DMS53 treated with DMSO at 0.1 percent for 48 hours (cell line): Measurements from ENCODE around the gene PTPN11.
A peak's percentile ranks its signal among the peaks of the same experiment; 100 is the strongest.
"Not testable (repeated sequence)": the region's sequence is repeated elsewhere in the genome, so short reads cannot be mapped to it uniquely, and the experiment has no call there.

Experiments
- DNase-seq: peaks from one replicate; lab custom pipeline; 2025; ENCODE audit not compliant: unreplicated experiment; lab: John Stamatoyannopoulos, UW

The PTPN11 gene

DNA sequence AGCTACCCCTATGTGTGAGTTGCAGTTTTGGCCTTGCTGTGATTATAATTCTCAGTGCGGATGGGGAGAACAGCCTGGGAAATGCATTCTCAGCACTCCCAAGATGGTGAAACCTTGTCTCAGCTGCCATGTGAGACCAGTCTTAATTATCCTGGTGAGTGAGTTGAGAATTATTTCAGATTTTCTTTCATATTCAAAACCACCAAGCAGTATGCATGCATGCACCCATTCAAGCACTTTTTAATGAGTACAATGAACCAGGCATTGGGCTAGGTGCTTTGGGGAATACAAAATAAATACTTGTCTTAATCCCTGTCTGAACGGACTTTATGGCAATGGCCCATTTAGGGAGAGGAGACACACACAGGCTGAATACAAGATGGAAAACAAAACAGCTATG, 94.7 kb downstream of the PTPN11 start:
- DNase-seq, result no peak

DNA sequence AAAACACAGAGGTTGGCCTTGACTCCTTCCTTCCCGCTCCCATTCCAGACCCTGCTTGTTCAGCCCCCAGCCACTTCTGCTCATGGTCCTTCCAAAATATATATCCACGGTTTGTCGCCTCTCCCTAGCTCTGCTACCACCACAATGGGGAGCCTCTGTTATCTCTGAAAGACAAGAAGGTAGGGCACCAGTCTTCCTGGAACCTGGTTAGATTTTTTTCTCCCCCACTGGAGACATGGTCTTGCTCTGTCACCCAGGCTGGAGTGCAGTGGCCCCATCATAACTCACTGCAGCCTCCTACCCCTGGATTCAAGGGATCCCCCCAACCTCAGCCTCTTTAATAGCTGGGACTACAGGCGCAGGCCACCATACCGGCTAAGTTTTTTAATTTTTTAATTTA, 95.7 kb downstream of the PTPN11 start:
- DNase-seq, result no peak

DNA sequence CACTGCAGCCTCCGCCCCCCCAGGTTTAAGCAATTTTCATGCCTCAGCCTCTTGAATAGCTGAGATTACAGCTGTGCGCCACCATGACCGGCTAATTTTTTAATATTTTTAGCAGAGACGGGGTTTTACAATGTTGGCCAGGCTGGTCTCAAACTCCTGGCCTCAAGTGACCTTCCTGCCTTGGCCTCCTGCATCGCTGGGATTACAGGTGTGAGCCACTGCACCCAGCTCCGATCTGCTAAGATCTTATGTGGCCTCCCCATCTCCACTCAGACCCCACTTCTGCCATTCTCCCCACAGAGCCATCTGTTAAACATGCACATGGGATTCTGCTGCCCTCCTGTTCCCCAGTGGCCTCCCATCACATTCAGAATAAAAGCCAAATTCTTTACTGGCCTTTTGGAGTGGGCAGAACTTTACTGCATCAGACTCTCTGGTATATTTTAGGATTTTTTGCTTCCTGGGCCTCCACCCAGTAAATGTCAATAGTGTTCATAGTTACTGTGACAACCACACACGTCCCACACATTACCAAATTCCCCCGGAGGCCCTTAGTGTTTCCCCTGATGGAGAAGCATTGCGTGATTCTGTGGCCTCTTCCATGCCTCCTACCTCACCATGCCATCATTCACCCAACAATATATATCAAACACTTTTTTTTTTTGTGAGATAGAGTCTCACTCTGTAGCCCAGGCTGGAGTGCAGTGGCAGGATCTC, 96.3 kb downstream of the PTPN11 start:
- no peak for DNase-seq

DNA sequence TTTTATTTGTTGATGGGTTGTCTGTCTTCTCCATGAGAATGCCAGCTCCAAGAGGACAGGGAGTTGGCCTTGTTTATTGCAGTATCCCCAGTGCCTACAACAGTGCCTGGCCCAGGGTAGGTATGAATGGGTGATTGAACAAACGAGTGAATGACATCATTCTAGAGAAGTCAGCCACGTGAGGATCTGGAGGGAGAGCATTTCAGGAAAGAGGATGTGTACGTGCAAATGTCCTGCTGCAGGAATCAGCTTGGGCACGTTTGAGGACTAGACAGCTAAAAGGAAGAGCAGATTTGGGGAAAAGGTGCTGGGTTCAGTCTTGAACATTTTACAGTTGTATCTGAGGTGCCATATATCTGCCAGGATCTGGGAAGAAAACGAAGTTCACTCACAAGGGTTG, 97.1 kb downstream of the PTPN11 start:
- DNase-seq, result no peak

DNA sequence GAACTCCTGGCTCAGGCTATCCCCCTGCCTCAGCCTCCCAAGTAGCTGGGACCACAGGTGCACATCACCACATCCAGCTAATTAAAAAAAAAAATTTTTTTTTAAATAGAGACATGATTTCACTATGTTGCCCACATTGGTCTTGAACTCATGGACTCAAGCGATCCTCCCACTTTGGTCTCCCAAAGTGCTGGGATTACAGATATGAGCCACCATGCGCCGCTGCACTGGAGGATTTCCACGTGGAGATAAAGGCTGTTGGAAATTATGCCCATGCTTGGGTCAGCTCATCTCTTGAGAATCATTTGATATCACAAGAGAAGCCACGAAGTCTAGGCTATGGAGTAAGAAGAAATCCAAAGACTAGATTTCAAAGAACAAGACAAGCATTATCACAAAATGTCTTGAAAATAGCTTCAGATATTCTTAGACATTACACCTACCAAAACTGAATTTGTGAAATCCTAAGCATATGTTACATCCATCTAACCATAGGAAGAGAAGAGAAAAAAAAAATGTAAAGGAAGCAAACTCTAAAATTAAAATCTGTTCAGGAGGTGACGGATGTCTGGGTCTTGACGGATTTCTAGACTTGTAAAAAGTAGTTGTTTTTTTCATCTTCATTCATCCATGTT, 99.1 kb downstream of the PTPN11 start:
- no peak for DNase-seq

DNA sequence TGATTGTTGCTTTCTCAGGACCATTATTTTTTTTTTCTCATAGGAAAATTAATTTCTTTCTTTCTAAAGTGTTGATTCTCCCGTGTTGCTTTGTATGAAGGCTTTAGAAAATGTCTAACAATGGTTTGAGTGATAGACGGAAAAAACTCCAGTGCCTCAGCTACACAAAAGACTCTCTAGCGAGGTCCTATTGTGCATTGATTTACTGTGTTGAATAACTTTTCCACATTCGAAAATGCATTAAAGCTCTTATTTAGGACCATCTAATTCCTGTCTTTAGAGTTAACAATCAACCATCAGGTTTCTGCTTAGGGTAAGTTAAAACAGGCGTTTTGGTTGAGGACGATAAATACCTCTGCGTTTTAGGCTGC, 99.6 kb downstream of the PTPN11 start:
- no peak for DNase-seq

DNA sequence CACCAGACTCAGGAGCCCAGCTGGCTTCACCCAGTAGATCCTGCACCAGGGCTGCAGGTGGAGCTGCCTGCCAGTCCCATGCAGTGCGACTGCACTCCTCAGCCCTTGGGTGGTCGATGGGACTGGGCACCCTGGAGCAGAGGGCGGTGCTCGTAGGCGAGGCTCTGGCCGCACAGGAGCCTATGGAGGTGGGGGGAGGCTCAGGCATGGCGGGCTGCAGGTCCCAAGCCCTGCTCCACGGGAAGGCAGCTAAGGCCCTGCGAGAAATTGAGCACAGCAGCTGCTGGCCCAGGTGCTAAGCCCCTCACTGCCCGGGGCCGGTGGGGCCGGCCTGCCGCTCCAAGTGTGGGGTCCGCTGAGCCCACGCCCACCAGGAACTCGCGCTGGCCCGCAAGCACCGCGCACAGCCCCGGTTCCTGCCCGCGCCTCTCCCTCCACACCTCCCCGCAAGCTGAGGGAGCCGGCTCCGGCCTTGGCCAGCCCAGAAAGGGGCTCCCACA, 101.1 kb downstream of the PTPN11 start:
- not testable (repeated sequence) for DNase-seq

DNA sequence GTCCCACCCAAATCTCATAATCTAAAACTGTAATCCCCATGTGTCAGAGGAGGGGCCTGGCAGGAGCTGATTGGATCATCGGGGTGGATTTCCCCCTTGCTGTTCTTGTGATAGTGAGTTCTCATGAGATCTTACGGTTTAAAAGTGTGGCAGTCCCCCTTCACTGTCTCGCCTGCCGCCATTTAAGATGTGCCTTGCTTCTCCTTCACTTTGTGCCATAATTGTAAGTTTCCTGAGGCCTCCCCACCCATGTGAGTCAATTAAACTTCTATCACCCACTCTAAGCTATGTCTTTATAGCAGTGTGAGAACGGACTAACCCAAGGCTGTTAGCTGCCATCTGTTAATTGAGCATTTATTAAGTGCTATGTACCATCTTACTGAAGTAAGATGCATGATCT, 105.1 kb downstream of the PTPN11 start:
- no peak for DNase-seq

DNA sequence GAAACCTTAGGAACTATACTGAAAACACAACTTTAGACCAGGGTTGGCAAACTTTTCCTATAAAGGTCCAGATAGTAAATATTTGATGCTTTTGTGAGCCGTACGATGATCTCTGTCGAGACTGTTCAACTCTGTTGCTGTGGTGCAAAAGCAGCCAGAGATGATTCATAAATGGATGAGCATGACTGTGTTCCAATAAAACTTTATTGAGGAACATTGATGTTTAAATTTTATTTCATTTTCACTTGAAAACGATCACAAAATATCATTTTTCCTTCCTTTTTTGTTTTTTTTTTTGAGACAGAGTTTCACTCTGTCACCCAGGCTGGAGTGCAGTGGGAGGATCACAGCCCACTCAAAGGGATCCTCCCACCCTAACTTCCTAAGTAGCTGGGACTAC, 105.5 kb downstream of the PTPN11 start:
- DNase-seq, result no peak

DNA sequence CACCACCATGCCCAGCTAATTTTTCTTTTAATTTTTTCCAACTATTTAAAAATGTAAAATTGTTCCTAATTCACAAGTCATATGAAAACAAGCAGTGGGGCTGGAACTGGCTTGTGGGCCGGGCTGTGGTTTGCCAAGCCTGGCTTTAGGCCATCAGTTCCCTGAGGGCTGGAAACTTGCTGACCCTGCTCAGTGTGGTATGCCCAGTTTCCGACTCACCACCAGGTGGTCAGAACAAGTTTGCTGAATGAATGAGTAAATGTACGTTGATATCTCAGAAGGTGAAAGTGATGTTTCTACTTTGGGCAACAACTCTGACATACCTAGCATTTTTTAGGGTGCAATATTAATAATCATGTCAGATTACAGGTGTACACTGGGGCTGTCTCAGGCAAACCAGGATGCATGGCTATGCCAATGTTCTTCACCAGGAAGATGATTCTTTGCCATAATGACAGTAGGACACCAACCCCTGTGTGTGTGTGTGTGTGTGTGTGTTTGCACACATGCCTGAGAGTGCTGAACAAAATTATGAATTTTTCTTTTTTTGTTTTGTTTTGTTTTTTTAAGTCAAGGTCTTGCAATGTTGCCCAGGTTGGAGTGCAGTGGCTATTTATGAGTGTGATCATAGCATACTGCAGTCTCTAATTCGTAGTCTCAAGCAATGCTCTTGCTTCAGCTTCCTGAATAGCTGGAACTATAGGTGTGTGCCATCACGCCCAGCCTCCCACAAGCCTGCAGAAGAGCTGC, 106.1 kb downstream of the PTPN11 start:
- DNase-seq, result no peak

DNA sequence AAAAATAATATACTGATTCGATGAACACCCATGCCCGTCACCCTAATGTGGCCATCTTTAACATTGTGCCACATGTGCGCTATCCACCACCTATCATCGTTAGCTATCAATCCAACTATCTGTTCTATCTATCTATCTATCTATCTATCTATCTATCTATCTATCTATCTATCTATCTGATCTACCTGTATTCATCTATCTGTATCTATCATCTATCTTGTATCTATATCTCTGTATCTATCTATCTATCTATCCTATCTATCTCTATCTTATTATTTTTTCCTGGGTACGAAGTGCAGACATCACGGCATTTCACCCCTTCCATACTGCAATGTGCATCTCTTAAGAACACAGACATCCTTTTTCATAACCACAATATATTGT, 106.7 kb downstream of the PTPN11 start:
- no peak for DNase-seq

DNA sequence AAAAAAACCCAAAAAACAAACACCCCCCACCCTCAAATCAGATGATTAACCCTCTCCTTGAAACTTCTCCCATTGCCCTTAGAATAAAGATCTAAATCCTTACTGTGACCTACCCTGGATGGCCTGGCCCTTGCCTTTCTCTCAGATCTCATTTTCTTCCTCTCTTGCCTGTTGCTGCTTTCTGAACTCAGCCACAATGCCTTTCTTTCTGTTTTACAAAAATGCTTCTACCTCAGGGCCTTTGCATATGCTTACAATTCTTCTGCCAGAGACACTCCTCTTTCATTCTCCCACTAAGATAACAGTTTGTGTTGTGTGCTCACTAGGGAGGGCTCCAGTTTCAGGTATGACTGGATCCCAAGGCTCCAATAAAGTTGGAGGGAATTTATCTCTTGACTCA, 108.3 kb downstream of the PTPN11 start:
- DNase-seq, result no peak

DNA sequence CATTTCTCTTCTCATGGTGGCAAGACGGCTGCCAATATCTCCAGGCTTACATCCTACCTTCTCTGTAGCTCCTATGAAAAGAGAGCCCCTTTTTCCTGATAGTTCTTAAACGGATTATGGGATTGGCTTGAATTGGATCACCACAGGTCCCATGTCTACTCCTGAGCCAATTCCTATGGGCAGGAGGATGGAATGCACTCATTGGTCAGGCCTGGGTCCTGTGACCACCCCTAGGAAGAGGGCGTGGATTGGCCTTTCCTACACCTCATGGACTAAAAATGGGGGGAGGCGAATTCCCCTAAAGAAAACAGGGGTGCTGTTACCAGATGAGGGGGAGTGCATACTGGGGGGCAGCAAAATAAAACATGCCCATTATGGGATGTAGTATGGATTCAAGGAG, 108.8 kb downstream of the PTPN11 start:
- no peak for DNase-seq

DNA sequence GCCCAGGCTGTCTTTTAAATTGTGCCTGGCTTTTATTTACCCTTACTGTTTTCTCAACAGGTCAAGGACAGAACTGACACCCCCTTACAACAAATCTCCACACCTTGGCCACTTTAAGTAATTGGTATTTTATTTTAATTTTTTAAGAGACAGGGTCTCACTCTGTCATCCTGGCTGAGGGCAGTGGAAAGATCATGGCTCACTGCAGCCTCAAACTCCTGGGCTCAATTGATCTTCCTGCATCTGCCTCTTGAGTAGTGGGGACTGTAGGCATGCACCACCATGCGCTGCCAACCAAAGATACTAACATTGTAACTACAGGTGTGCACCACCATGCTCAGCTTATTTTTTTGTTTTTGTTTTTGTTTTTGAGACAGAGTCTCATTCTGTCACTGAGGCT, 109.8 kb downstream of the PTPN11 start:
- DNase-seq, result no peak

DNA sequence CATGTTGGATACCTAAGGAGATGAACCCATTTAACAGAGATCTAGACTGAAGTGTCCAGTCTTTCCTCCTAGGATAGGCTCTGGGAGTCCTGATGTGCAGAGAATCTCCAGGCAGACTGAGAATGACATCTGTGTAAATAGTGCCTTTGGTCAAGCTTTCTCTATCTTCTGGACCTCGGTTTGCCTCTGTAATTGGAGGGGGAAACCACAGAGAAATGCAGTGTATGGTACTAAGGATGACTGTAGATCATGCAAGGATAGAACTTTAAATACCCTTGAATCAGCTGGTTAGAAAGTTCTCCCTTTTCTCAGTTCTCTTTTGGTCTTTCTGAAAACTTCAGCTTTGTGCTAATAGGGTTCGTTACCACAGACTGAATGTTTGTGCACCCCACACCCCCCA, 112.2 kb downstream of the PTPN11 start:
- DNase-seq, result no peak

DNA sequence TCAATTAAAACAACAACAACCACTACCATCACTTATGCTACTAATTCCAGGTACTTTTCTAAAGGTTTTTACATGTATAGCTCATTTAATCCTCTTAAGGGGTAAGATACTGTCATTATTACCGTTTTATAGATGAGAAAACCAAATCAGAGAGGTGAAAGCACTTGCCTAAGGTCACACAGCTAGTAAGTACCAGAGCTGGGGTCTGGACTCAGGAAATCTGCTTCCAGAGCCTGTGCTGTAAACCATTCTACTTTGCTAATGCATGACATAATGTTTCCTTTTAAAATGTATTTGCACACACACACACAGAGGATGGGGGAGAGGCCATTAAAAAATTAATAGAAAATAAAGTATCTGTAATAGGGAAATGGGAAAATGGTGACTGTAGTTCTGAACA, 113.4 kb downstream of the PTPN11 start:
- DNase-seq, result no peak

DNA sequence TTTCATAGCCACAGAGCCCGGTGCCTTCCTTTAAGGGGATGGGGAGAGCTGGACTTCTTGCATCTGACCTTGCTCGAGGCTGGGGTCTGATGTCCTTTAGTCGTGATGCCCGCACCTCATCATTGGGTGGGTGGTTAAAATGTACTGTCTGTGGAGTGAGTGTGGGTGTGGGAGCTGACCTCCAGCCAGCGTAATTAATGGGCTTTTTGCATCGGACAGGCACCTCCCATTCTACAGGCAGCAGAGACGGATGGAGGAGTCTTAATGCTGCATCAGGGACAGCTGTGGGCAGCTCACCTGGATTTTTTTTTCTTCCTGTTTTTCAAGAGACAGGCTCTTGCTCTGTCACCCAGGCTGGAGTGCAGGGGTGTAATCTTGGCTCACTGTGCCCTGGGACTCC, 114.8 kb downstream of the PTPN11 start:
- DNase-seq, result no peak

DNA sequence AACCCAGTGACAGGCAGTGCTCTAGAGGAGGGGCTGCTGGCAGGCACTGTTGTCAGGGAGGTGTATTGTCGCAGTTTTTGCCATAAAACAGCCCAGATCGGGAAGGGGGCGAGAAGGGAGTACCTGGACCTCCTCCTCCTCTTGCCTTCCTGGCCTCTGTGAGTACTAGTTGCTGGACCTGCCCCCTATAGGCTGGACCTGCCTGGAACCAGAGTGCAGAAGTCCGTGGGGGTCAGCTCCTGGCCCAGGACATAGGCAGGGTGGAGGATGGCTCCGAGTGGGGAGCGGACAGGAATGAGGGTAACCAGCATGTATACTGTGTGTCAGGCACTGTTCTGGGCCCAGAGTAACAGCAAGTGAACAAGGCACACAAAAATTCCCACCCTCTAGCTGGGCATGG, 116.3 kb downstream of the PTPN11 start:
- DNase-seq, result no peak

DNA sequence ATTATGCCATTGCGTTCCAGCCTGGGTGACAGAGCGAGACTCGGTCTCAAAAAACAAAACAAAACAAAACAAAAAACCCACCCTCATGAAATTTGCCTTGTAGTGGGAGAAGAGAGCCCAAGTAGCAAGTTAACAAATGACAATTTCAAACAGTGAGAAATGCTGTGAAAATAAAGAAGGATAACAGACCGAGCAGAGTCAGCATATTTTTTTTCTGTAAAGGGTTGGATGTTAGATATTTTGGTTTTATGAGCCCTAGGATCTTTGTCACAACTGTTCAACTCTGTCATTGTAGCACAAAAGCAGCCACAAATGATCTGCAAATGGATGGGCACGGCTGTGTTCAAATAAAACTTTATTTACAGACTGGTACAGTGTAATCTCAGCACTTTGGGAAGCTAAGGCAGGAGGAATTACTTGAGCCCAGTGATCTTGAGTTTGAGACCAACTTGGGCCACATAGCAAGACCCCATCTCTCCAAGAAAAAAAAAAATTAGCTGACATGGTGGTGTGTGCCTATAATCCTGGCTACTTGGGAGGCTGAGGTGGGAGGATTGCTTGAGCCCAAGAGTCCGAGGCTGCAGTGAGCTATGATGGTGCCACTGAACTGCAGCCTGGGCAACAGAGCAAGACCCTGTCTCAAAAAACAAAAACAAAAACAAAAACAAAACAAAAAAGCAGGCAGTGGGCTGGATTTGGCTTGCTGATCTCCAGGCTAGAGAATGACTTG, 117.1 kb downstream of the PTPN11 start:
- DNase-seq, result no peak

DNA sequence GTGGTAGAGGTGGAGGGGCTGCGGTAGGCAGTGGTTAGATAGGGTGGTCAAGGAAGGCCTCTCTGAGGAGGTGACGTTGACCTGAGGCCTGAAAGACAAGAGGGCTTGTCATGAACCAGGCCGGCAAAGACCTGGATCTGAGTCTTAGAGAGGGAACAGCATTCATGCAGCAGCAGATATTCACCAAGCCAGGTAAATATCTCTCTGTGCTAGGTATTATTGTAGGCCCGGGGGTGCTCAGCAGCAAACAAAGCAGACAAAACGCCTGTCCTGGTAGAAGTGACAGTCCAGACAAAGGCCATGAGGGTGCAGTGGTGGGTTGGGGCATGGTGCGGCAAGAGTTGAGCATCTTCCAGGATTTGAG, 117.6 kb downstream of the PTPN11 start:
- DNase-seq, result no peak

DNA sequence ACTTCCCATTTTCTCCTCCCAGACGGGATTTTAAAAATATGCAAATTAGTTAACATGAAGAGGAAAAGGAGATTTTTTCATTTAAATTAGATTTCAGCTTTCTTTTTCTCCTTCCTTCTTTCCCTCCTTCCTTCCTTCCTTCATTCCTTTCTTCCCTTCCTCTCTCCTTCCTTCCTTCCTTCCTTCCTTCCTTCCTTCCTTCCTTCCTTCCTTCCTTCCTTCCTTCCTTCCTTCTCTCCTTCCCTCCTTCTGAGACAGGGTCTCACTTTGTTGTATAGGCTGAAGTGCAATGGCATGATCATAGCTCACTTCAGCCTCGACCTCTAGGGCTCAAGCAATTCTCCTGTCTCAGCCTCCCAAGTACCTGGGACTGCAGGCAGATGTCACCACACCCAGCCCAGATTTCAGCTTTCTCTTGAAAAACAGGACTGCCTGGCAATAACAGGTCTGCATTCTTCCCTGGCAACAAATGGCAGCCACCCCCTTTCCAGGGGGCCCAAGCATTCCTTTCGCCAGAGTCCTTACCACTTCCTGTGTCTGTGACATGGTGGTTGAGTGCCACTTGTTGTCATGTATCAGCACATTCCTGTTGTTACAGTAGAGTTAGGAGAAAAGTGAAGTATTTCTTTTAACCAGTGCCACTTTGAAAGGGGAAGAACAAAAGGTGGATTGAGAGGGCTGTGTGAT, 119.1 kb downstream of the PTPN11 start:
- peak; percentile 58 for DNase-seq
